Measurements from ENCODE around the gene PLA2G4E. TPM values are rescaled to one million over a fixed set of nuclear protein-coding genes. Genes with fewer than 3 reads are reported as not detected.

PLA2G4E gene
- polyA plus RNA-seq, 1 donor (not counting 4 experiments of a cell fraction or from before 2014, with no cell fraction given) = 3.5 TPM

DNA sequence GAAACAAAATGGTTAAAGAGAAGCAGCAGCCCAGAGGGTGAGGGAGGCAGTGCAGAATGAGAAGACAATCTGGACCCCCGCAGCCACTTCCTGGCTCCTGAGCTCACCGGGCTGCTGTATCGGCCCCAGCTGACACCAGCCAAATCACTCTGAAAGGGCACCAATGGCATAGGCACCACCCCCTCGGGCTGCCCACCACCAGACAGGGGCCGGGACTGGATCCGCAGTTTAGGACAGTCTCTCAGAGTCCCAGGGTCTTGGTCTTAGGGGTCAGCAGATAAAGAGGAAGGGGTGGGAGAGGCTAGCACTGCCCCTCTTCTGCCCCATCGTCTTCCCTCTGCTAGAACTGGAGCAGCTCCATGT, 30.6 kb downstream of the PLA2G4E start:
- FAIRE-seq = no peak
- H3K79me2 ChIP-seq (ENCODE audit: control insufficient read depth, insufficient read depth, low read length) = no peaks in the 10 kb centered on the region
- no peaks in the 10 kb centered on the region for H3K9me1 ChIP-seq (ENCODE audit: control insufficient read depth, extremely low read depth, insufficient read depth, low read length)
- H3K36me3 ChIP-seq (ENCODE audit: control insufficient read depth in 2 of 2, extremely low read depth in 1 of 2, insufficient read depth in 2 of 2, low read length in 2 of 2) = no peaks in the 10 kb centered on the region
- H3K4me3 ChIP-seq (ENCODE audit: control insufficient read depth in 2 of 3, extremely low read depth in 1 of 3, insufficient read depth in 2 of 3, low read depth in 1 of 3, low read length in 3 of 3) = no peak overlapping the region
- H3K27me3 ChIP-seq (ENCODE audit: control insufficient read depth, extremely low read depth, insufficient read depth, low read length) = no peaks in the 10 kb centered on the region
- H3K4me1 ChIP-seq (ENCODE audit: control insufficient read depth, extremely low read depth, insufficient read depth, low read length) = no peaks in the 10 kb centered on the region
- no peak overlapping the region for H3K27ac ChIP-seq (ENCODE audit: control insufficient read depth, insufficient read depth, low read length)
- no peaks in the 10 kb centered on the region for H4K20me1 ChIP-seq (ENCODE audit: control insufficient read depth, extremely low read depth, insufficient read depth, low read length)
- H3K9me3 ChIP-seq (ENCODE audit: control insufficient read depth, low read depth, low read length) = no peaks in the 10 kb centered on the region
- H3K4me2 ChIP-seq (ENCODE audit: control insufficient read depth, extremely low read depth, insufficient read depth, low read depth, low read length) = no peak overlapping the region
- no peak overlapping the region for H2AFZ ChIP-seq (ENCODE audit: control insufficient read depth, low read length)
- H3K9ac ChIP-seq (ENCODE audit: control insufficient read depth, extremely low read depth, insufficient read depth, low read length) = no peak overlapping the region
- TF ChIP-seq, protein P1, sequence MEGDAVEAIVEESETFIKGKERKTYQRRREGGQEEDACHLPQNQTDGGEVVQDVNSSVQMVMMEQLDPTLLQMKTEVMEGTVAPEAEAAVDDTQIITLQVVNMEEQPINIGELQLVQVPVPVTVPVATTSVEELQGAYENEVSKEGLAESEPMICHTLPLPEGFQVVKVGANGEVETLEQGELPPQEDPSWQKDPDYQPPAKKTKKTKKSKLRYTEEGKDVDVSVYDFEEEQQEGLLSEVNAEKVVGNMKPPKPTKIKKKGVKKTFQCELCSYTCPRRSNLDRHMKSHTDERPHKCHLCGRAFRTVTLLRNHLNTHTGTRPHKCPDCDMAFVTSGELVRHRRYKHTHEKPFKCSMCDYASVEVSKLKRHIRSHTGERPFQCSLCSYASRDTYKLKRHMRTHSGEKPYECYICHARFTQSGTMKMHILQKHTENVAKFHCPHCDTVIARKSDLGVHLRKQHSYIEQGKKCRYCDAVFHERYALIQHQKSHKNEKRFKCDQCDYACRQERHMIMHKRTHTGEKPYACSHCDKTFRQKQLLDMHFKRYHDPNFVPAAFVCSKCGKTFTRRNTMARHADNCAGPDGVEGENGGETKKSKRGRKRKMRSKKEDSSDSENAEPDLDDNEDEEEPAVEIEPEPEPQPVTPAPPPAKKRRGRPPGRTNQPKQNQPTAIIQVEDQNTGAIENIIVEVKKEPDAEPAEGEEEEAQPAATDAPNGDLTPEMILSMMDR (optimal IDR thresholded peaks at IDR 0.05 in 1 of 3, IDR thresholded peaks at IDR 0.05 in 1 of 3, conservative IDR thresholded peaks at IDR 0.05 in 1 of 3; ENCODE audit: extremely low read depth in 1 of 3, insufficient read depth in 2 of 3, low read length in 3 of 3) = no peak
- TF ChIP-seq EZH2 (IDR thresholded peaks at IDR 0.05; ENCODE audit: low read length) = no peak
- dilution Hi-C loops (cut with MboI; ENCODE audit: extremely low pct_ligation_motif_present, low sequenced_read_pairs) = no loop called here
- DNase-seq (ENCODE audit: low read depth, low spot score) = no peak

DNA sequence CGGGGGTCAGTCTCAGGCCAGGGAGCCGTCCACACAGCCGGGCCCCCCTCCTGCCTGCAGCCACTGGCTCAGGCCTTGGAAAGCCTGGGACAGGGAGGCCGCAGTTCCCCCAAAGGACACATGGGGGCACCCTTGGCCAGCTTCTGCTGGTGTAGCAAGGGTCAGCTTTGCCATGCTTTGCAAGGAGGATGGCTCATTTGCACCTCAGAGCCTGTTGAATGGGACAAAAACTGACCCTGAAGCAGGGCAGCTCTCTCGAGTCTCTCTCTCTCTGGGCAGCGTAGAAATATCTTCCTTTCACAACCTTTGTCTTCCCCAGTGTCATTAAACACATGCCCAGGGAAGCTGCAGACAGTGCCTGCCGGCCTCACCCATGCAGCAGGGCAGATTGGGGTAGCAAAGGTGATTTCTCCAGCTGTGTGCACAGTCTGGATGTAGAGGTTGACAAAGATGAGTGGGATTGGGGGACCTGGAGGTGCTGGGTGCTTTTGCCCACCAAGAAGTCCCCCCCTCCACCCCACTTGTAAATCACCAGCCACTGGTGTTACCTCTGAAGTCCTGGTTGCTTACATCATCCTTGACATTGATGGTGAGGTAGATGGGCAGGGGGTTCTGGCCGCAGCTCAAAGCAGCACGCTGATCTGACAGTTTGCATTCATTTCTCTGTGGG, 31.1 kb downstream of the PLA2G4E start:
- H3K4me3 ChIP-seq (ENCODE audit: control insufficient read depth in 2 of 3, extremely low read depth in 1 of 3, insufficient read depth in 2 of 3, low read depth in 1 of 3, low read length in 3 of 3) = no peak overlapping the region
- dilution Hi-C loops (cut with MboI; ENCODE audit: extremely low pct_ligation_motif_present, low sequenced_read_pairs) = no loop called here
- H3K4me2 ChIP-seq (ENCODE audit: control insufficient read depth, extremely low read depth, insufficient read depth, low read depth, low read length) = no peak overlapping the region
- FAIRE-seq = peak; percentile 86
- no peak overlapping the region for H3K9ac ChIP-seq (ENCODE audit: control insufficient read depth, extremely low read depth, insufficient read depth, low read length)
- H3K9me1 ChIP-seq (ENCODE audit: control insufficient read depth, extremely low read depth, insufficient read depth, low read length) = no peaks in the 10 kb centered on the region
- no peaks in the 10 kb centered on the region for H3K36me3 ChIP-seq (ENCODE audit: control insufficient read depth in 2 of 2, extremely low read depth in 1 of 2, insufficient read depth in 2 of 2, low read length in 2 of 2)
- H3K9me3 ChIP-seq (ENCODE audit: control insufficient read depth, low read depth, low read length) = no peaks in the 10 kb centered on the region
- no peak overlapping the region for H2AFZ ChIP-seq (ENCODE audit: control insufficient read depth, low read length)
- H3K27ac ChIP-seq (ENCODE audit: control insufficient read depth, insufficient read depth, low read length) = no peak overlapping the region
- no peaks in the 10 kb centered on the region for H4K20me1 ChIP-seq (ENCODE audit: control insufficient read depth, extremely low read depth, insufficient read depth, low read length)
- H3K4me1 ChIP-seq (ENCODE audit: control insufficient read depth, extremely low read depth, insufficient read depth, low read length) = no peaks in the 10 kb centered on the region
- H3K79me2 ChIP-seq (ENCODE audit: control insufficient read depth, insufficient read depth, low read length) = no peaks in the 10 kb centered on the region
- TF ChIP-seq, protein P1 (optimal IDR thresholded peaks at IDR 0.05 in 1 of 3, IDR thresholded peaks at IDR 0.05 in 1 of 3, conservative IDR thresholded peaks at IDR 0.05 in 1 of 3; ENCODE audit: extremely low read depth in 1 of 3, insufficient read depth in 2 of 3, low read length in 3 of 3) = peak; percentile 97 to 99 (median 98)
- TF ChIP-seq EZH2 (IDR thresholded peaks at IDR 0.05; ENCODE audit: low read length) = no peak
- H3K27me3 ChIP-seq (ENCODE audit: control insufficient read depth, extremely low read depth, insufficient read depth, low read length) = no peaks in the 10 kb centered on the region
- no peak for DNase-seq (ENCODE audit: low read depth, low spot score)

Data from keratinocyte (primary cell).